SJSA1 (cell line): ENCODE data around the gene PUS10. TPM values are rescaled to one million over a fixed set of nuclear protein-coding genes. Genes with fewer than 3 reads are reported as not detected.
A peak's percentile ranks its signal among the peaks of the same experiment; 100 is the strongest.
"Not testable (repeated sequence)": the region's sequence is repeated elsewhere in the genome, so short reads cannot be mapped to it uniquely, and the experiment has no call there.

ENCODE experiments used
- DNase-seq, 2 experiments: peaks; one replicate each; pipeline ENCODE4 v3.0.0-alpha.2; 2015 to 2020; ENCODE audit warnings: low spot score in 2 of 2, low read depth in 1 of 2
- H3K27ac ChIP-seq: fragments of 250-450 bp; sonication (Bioruptor Pico); 2 replicates; pipeline ENCODE4 v1.5.1; 2020; ENCODE audit warnings: mild to moderate bottlenecking, moderate library complexity
- H3K27me3 ChIP-seq: fragments of 250-450 bp; sonication (Bioruptor Pico); replicated peaks from 2 replicates; pipeline ENCODE4 v1.5.1; 2020; ENCODE audit warnings: mild to moderate bottlenecking, moderate library complexity
- H3K36me3 ChIP-seq: fragments of 250-450 bp; sonication (Bioruptor Pico); 2 replicates; pipeline ENCODE4 v1.5.1; 2020; ENCODE audit warnings: mild to moderate bottlenecking
- H3K4me1 ChIP-seq: fragments of 250-450 bp; sonication (Bioruptor Pico); replicated peaks from 2 replicates; pipeline ENCODE4 v1.6.1; 2021; ENCODE audit warnings: mild to moderate bottlenecking
- H3K4me3 ChIP-seq: fragments of 250-450 bp; sonication (Bioruptor Pico); 2 replicates; pipeline ENCODE4 v1.5.1; 2020; ENCODE audit warnings: mild to moderate bottlenecking
- H3K9me3 ChIP-seq: fragments of 250-450 bp; sonication (Bioruptor Pico); replicated peaks from 2 replicates; pipeline ENCODE4 v1.5.1; 2020; ENCODE audit warnings: mild to moderate bottlenecking
- total RNA-seq: library from RNA; depleted of rRNA; stranded (reverse); fragments of >200 nt; shearing (Covaris generic); gene quantifications from 2 replicates; pipeline ENCODE4 v1.2.3, GENCODE V29; 2014; rRNA removed

Gene PUS10, protein sequence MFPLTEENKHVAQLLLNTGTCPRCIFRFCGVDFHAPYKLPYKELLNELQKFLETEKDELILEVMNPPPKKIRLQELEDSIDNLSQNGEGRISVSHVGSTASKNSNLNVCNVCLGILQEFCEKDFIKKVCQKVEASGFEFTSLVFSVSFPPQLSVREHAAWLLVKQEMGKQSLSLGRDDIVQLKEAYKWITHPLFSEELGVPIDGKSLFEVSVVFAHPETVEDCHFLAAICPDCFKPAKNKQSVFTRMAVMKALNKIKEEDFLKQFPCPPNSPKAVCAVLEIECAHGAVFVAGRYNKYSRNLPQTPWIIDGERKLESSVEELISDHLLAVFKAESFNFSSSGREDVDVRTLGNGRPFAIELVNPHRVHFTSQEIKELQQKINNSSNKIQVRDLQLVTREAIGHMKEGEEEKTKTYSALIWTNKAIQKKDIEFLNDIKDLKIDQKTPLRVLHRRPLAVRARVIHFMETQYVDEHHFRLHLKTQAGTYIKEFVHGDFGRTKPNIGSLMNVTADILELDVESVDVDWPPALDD
- total RNA-seq, result 6.4 and 10.4 TPM in 2 replicates

DNA sequence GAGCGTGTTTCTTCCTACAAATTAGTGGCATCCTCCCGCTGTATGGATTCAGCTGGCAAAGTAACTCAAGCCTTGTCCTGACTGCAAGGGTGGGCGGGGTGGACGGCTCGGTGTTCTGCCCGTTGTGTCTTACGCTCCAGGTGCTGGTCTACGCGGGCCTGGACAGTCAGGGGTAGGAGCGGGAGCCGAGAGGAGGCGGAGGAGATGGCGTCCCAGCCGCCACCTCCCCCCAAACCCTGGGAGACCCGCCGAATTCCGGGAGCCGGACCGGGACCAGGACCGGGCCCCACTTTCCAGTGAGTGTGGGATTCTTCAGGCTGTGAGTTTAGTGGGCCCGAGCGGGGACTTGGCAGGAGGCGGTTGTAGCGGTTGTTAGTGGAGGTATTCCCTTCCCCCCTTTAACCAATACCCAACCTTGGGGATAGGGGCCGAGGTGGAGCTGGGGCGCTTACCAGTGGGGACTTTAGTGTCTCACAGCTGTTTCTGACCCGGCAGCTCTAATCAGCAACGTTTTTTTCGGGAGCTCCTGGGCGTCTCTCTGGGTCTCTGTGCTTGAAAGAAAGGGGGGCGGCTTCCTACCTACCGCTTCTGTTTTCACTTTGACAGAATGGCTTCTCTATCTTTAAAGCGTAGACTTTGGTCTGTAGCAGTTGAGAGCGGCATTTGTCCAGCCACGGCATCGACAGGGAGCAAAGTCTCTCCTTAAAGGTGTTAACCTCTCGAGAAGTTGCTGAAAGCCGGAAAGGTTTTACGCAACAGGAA, at the start of gene PUS10, which contains the start of gene PEX13:
TSS of gene PUS10 (minus strand) at position 700 of the 762 bp plus-strand sequence. CDS start 6,365 bp downstream, outside the sequence.
TSS of gene PEX13 (plus strand) at position 165 of the 762 bp plus-strand sequence. CDS start at position 205, 40 bp downstream.
- peaks cover 22% of the 10 kb centered on the region for H3K36me3 ChIP-seq
- peak; percentile 68 to 85 for DNase-seq
- no peaks in the 10 kb centered on the region; the same call in 1 of the 2 replicates for H3K4me1 ChIP-seq
- H3K27ac ChIP-seq, result peak within 1 kb of the TSS; percentile 19
- no peaks in the 10 kb centered on the region for H3K9me3 ChIP-seq
- peak within 1 kb of the TSS; percentile 74 for H3K4me3 ChIP-seq
- no peaks in the 10 kb centered on the region for H3K27me3 ChIP-seq

DNA sequence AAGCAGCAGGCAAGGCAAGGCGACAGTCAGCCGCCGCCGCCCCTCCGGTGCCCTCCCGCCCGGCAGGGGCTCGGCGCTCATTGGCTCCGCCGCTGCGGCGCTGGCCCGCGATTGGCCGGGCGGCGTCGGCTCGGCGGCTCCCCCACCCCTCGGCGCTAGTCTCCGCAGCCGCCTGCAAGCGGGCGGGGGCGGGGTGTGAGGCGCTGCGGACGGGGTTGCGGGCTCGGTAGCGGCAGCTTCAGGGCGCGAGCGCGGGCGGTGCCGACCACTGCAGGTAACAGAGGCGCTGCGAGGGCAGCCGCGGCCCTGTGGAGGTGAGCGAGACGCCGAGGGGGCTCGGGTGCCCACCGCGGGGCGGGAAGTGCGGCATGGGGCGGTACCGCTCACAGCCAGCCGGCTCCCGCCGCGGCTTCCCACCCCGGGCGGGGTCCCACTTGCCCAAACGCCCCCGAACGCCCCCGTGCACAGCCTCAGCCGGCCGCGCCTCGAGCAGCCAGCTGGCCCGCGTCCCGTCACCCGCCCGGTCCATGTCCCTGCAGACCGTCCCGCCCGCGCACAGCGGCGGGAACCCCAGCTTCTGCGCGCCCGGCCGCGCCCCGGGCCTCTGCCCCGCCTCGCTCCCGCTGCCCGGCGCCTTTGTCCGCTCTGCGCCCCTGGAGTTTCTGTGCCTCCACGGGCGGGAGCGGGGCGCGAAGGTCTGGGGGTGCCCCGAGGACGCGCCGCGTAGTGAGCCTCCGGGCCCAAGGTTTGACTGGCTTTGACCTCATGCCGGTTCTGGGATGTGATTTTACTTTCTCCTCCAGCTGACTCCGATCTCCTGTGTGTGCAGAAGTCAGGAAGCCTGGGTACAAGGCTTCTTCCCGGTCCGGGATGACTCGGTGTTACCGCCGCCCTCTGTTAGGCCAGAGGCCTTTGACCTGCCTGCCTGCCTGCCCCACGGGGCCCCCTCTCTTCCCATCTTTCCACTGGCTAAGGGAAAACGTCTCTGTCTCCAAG, 48.0 kb upstream of the PUS10 start, which contains the start of gene SANBR:
TSS of gene SANBR (plus strand) at position 158 of the 996 bp plus-strand sequence. CDS start 4,480 bp downstream, outside the sequence.
- Histone ChIP-seq H3K27me3 (no peaks in the 10 kb centered on the region), H3K4me3 (peak within 1 kb of the TSS; percentile 93), H3K27ac (peak within 1 kb of the TSS; percentile 27), H3K9me3 (no peaks in the 10 kb centered on the region), H3K4me1 (no peaks in the 10 kb centered on the region; the same call in 1 of the 2 replicates), H3K36me3 (peaks cover 30% of the 10 kb centered on the region)
- peak; percentile 87 to 89 for DNase-seq

DNA sequence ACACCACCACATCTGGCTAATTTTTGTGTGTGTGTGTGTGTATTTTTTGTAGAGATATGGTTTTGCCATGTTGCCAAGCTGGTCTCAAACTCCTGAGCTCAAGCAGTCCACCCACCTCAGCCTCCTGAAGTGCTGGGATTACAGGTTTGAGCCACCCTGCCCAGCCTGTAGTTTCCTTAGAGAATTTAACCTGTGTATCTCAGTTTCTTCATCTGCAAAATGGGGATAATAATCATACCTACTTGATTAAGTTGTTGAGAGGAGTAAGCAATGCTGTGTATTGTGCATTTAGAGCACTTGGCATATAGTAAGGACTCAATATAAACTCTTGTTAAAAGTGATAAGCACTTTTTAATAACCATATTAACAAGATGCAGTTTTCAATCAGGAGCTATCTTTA, 41.3 kb upstream of the PUS10 start:
- Histone ChIP-seq H3K27ac (no peak overlapping the region), H3K9me3 (no peaks in the 10 kb centered on the region), H3K36me3 (no peaks in the 10 kb centered on the region), H3K4me3 (no peak overlapping the region), H3K4me1 (peaks cover 11% of the 10 kb centered on the region), H3K27me3 (no peaks in the 10 kb centered on the region)
- DNase-seq, result no peak

DNA sequence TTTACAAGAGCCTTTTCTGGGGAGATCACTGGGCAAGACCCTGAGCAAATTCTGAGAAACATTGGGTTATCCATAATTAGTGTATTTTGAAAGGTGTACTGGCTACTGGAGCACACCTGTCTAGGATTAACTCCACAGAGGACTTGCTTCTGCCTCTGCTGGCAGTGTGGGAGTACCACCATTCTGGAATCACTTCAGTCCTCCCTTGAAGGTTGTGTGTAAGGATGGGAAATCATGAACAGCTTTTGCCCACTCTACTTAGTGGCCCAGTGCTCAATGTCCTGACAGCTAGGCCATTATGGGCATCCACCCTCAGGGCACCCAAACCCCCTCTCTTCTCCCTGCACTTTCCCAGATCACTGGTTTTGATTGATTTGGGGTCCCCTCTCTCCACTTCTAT, 39.5 kb upstream of the PUS10 start:
- no peak overlapping the region for H3K4me3 ChIP-seq
- H3K9me3 ChIP-seq, result no peaks in the 10 kb centered on the region
- H3K27ac ChIP-seq, result no peak overlapping the region
- no peak for DNase-seq
- peaks cover 11% of the 10 kb centered on the region for H3K4me1 ChIP-seq
- peaks cover 3% of the 10 kb centered on the region; the same call in 1 of the 2 replicates for H3K36me3 ChIP-seq
- H3K27me3 ChIP-seq, result no peaks in the 10 kb centered on the region

DNA sequence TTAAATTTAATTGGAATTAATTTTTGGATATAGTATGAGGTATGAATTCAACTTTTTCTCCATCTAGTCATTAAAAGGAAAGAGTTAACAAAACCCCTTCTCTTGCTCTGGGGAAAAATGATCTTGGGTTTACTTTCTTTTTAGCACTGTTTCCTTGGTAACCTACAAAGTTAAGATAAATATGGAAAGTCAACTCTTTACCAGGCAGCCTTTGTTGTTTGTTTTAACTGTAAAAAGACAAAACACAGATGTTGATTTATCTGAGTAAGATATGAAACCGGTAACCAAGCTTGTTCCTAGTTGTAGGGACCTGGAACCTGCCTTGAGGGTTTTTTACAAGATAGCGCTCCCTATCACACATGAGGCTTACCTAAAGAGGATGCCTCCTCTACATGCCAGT, 37.5 kb upstream of the PUS10 start:
- peak in 1 of 2 experiments; percentile 19 for DNase-seq
- Histone ChIP-seq H3K27ac (peak overlapping the region; percentile 30; the same call in 1 of the 2 replicates), H3K36me3 (peaks cover 9% of the 10 kb centered on the region; the same call in 1 of the 2 replicates), H3K27me3 (no peaks in the 10 kb centered on the region), H3K4me3 (no peak overlapping the region), H3K4me1 (peaks cover 11% of the 10 kb centered on the region), H3K9me3 (no peaks in the 10 kb centered on the region)

DNA sequence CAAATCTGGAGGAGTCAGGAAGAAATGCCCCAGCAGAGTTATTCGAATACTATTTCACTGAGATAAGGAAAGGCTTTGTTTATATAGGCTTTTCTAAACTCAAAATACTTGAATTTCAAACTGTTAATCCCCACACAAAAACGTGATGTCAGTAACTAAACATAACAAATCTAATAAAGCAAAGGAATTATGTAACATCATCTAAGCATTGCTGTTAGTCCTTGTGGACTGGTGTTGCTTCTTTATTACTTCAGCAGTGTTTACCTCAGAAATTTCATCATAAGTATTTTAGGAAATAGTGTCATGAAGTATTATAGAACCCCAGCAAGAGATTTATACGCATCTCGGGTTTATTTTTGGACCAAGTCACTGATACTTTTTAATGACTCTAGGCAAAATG, 27.9 kb upstream of the PUS10 start:
- Histone ChIP-seq H3K27me3 (no peaks in the 10 kb centered on the region), H3K36me3 (peaks cover 42% of the 10 kb centered on the region), H3K4me3 (no peak overlapping the region), H3K9me3 (no peaks in the 10 kb centered on the region), H3K27ac (no peak overlapping the region), H3K4me1 (no peaks in the 10 kb centered on the region)
- no peak for DNase-seq

DNA sequence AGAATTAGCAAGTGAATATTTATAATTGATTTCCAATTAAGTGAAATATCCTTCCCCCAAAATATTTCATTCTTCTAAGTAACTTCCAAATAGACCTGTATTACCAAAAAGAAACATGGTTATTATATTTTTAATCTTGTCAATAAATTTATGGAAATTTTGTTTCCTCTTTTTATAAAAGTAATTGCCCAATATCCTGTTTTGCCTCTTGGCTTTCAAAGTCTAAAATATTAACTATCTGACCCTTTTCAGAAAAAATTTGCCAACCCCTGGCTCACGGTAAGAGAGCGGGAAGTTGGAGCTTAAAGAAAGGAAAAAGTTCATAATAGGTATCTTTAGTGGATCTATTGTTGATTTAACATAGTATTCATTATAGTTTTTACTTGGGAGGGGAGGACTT, 27.2 kb upstream of the PUS10 start:
- DNase-seq, result no peak

DNA sequence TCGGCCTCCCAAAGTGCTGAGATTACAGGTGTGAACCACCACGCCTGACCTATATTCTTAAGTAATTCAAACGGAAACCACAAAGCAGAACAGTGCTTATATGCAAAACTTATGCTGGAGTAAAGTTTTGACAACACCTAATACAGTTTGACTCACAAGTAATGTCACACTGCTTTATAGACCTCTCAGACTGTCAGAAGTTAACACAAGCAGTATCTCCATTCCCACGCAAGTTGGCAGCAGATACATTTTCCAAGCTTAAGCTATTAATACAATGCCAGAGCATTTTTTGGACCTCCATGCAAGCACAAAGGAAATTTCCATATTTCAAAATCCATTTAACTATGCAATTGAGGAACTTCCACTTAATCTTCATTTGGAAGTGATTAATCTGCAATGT, 26.6 kb upstream of the PUS10 start:
- DNase-seq, result no peak
- no peaks in the 10 kb centered on the region for H3K4me1 ChIP-seq
- H3K27me3 ChIP-seq, result no peaks in the 10 kb centered on the region
- no peak overlapping the region for H3K27ac ChIP-seq
- no peaks in the 10 kb centered on the region for H3K9me3 ChIP-seq
- H3K4me3 ChIP-seq, result no peak overlapping the region
- peaks cover 31% of the 10 kb centered on the region for H3K36me3 ChIP-seq

More for the DNA sequence above, 27.2 kb upstream of the PUS10 start:
- Histone ChIP-seq H3K27ac (no peak overlapping the region), H3K9me3 (no peaks in the 10 kb centered on the region), H3K4me1 (no peaks in the 10 kb centered on the region), H3K4me3 (no peak overlapping the region), H3K36me3 (peaks cover 36% of the 10 kb centered on the region), H3K27me3 (no peaks in the 10 kb centered on the region)

DNA sequence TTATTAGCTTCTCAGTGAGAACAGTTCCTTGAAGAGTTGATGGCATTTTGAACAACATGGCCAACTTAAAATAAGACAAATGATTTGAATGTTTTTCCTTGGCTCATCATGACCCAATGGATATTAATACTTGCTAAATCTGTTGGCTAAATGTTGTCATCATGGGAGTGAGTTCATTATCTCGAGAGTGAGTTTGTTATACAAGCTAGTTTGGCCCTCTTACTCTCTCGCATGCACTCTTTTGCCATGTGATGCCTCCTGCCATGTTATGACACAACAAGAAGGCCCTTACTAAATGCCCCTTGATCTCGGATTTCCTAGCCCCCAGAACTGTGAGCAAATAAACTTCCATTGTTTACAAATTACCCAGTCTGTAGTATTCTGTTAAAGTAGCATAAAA, 24.8 kb upstream of the PUS10 start:
- no peak overlapping the region for H3K4me3 ChIP-seq
- no peaks in the 10 kb centered on the region for H3K27me3 ChIP-seq
- no peaks in the 10 kb centered on the region for H3K4me1 ChIP-seq
- no peaks in the 10 kb centered on the region for H3K9me3 ChIP-seq
- no peak for DNase-seq
- H3K36me3 ChIP-seq, result peaks cover 15% of the 10 kb centered on the region
- H3K27ac ChIP-seq, result no peak overlapping the region

DNA sequence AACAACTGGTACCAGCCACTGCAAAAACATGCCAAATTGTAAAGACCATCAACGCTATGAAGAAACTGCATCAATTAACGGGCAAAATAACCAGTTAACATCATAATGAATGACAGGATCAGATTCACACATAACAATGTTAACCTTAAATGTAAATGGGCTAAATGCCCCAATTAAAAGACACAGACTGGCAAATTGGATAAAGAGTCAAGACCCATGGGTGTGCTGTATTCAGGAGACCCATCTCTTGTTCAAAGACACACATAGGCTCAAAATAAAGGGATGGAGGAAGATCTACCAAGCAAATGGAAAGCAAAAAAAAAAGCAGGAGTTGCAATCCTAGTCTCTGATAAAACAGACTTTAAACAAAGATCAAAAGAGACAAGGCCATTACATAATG, 18.6 kb upstream of the PUS10 start:
- not testable (repeated sequence) for H3K27ac ChIP-seq, DNase-seq, H3K4me3 ChIP-seq, H3K27me3 ChIP-seq, H3K4me1 ChIP-seq, H3K9me3 ChIP-seq
- peaks cover 40% of the 10 kb centered on the region for H3K36me3 ChIP-seq

DNA sequence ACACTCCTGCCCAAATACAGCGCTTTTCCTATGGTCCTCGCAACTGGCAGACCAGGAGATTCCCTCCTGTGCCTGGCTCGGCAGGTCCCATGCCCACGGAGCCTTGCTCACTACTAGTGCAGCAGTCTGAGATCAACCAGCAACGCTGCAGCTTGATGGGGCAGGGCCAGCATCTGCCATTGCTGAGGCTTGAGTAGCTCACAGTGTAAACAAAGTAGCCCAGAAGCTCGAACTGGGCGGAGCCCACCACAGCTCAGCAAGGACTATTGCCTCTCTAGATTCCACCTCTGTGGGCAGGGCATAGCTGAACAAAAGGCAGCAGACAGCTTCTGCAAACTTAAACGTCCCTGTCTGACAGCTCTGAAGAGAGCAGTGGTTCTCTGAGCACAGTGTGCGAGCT, 16.5 kb upstream of the PUS10 start:
- not testable (repeated sequence) for H3K27ac ChIP-seq, H3K27me3 ChIP-seq, H3K9me3 ChIP-seq, H3K4me3 ChIP-seq, DNase-seq, H3K4me1 ChIP-seq
- H3K36me3 ChIP-seq, result peaks cover 52% of the 10 kb centered on the region

DNA sequence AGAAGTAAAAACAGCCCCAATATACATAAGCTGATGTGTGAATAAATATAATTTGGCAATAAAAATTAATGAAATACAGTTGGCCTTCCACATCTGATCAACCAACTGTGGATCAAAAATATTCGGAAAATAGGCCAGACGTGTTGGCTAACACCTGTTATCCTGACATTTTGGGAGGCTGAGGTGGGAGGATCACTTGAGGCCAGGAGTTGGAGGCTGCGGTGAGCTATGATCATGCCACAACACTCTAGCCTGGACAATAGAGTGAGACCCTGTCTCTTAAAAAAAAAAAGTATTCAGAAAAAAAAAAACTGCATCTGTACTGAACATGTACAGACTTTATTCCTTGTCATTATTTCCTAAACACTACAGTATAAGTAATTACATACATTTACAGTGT, 11.5 kb upstream of the PUS10 start:
- Histone ChIP-seq H3K36me3 (peaks cover 46% of the 10 kb centered on the region), H3K4me1 (no peaks in the 10 kb centered on the region), H3K4me3 (no peak overlapping the region), H3K9me3 (peaks cover 4% of the 10 kb centered on the region; the same call in 1 of the 2 replicates), H3K27ac (no peak overlapping the region), H3K27me3 (no peaks in the 10 kb centered on the region)
- DNase-seq, result no peak

DNA sequence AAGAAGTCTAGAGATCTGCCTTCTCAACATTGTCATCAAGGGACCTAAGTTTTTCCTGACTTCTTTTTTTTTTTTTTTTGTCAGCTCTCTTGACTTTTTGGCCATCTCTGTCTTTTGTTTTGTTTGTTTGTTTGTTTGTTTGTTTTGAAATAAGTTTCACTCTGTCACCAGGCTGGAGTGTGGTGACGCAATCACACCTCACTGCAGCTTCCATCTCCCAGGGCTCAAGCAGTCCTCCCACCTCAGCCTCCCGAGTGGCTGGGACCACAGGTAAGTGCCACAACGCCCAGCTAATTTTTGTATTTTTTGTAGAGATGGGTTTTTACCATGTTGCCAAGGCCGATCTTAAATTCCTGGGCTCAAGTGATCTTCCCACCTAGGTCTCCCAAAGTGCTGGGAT, 5.6 kb upstream of the PUS10 start:
- Histone ChIP-seq H3K4me3 (no peak overlapping the region), H3K27me3 (no peaks in the 10 kb centered on the region), H3K4me1 (no peaks in the 10 kb centered on the region; the same call in 1 of the 2 replicates), H3K27ac (no peak overlapping the region), H3K36me3 (peaks cover 22% of the 10 kb centered on the region), H3K9me3 (no peaks in the 10 kb centered on the region)
- DNase-seq, result no peak
